HepG2 (cell line): ENCODE data around the gene TMEM33. TPM values are rescaled to one million over a fixed set of nuclear protein-coding genes. Genes with fewer than 3 reads are reported as not detected.

Experiments
- BCL3 ChIP-seq: sonication (generic); formaldehyde crosslinking; IDR thresholded peaks from 2 replicates; pipeline ENCODE4 v1.5.1; 2020; ENCODE audit warnings: mild to moderate bottlenecking, missing genetic modification reagents, moderate library complexity
- FUBP1 ChIP-seq: sonication (generic); formaldehyde crosslinking; IDR thresholded peaks from 2 replicates; pipeline ENCODE4 v1.5.1; 2020; ENCODE audit warnings: missing genetic modification reagents, mild to moderate bottlenecking, borderline replicate concordance
- GMEB1 ChIP-seq: sonication (generic); formaldehyde crosslinking; IDR thresholded peaks from 2 replicates; pipeline ENCODE4 v1.5.1; 2020; ENCODE audit warnings: missing genetic modification reagents, mild to moderate bottlenecking, borderline replicate concordance
- HNF4A ChIP-seq: sonication (generic); formaldehyde crosslinking; IDR thresholded peaks from 2 replicates; pipeline ENCODE4 v1.4.0; 2020; ENCODE audit warnings: missing genetic modification reagents
- KAT2B ChIP-seq: fragments of 150-350 bp; IDR thresholded peaks from 2 replicates; pipeline ENCODE4 v1.6.1; 2014; ENCODE audit warnings: low read depth, low read length, borderline replicate concordance
- MNT ChIP-seq: fragments of 450-650 bp; IDR thresholded peaks from 2 replicates; pipeline ENCODE4 v1.6.1; 2016
- MTA1 ChIP-seq: sonication (generic); formaldehyde crosslinking; IDR thresholded peaks from 2 replicates; pipeline ENCODE4 v1.4.0; 2020; ENCODE audit warnings: missing genetic modification reagents, mild to moderate bottlenecking, borderline replicate concordance
- NFYC ChIP-seq: IDR thresholded peaks from 2 replicates; pipeline ENCODE4 v1.6.1; 2016; ENCODE audit warnings: missing genetic modification reagents, missing compliant biosample characterization
- RAD21 ChIP-seq: fragments of 450-650 bp; formaldehyde crosslinking; IDR thresholded peaks from 2 replicates; pipeline ENCODE4 v1.5.0; 2020; ENCODE audit warnings: mild to moderate bottlenecking
- RARA ChIP-seq: IDR thresholded peaks from 2 replicates; pipeline ENCODE4 v1.6.1; 2016; ENCODE audit warnings: missing genetic modification reagents, missing compliant biosample characterization
- SOX13 ChIP-seq, 3 experiments: fragments of 450-650 bp in 1 of 3; sonication (generic) in 1 of 3; formaldehyde crosslinking in 1 of 3; IDR thresholded peaks in 2 of 3; conservative IDR thresholded peaks in 1 of 3; 2 replicates each; pipeline versions ENCODE4 v1.5.0 to v1.6.1; 2016 to 2020; ENCODE audit warnings: antibody characterized with exemption in 1 of 3, mild to moderate bottlenecking in 1 of 3, missing compliant biosample characterization in 1 of 3, missing genetic modification reagents in 1 of 3, moderate library complexity in 1 of 3
- ZNF724P ChIP-seq: sonication (generic); formaldehyde crosslinking; IDR thresholded peaks from 2 replicates; pipeline ENCODE4 v1.8.0; 2022; ENCODE audit warnings: missing genetic modification reagents, borderline replicate concordance
- ZNF747 ChIP-seq: sonication (generic); formaldehyde crosslinking; IDR thresholded peaks from 2 replicates; pipeline ENCODE4 v1.8.1; 2023; ENCODE audit warnings: missing genetic modification reagents, mild to moderate bottlenecking, borderline replicate concordance
- ZSCAN9 ChIP-seq: IDR thresholded peaks from 2 replicates; pipeline ENCODE4 v1.6.1; 2016; ENCODE audit warnings: borderline replicate concordance
- polyA plus RNA-seq, 8 experiments: library from polyadenylated mRNA; depleted of rRNA in 3 of 8; stranded (reverse) in 7 of 8; unstranded in 1 of 8; fragments of >200 nt; fragmentation: Illumina TruSeq in 4 of 8; extraction: Trizol in 4 of 8; gene quantifications; 2 replicates each; pipeline versions ENCODE4 v1.2.1 to v1.2.3, GENCODE V29; 2011 to 2016; ENCODE audit warnings: low read depth in 4 of 8, missing spikeins in 1 of 8, mixed read lengths in 1 of 8; ENCODE audit not compliant: insufficient read depth in 1 of 8
- total RNA-seq, 5 experiments: library from RNA; depleted of rRNA; stranded (reverse); fragments of >200 nt; fragmentation: Illumina TruSeq; extraction: Trizol; gene quantifications; 2 replicates each; pipeline ENCODE4 v1.2.3, GENCODE V29; 2016; ENCODE audit warnings: low read depth in 1 of 5
- TF ChIP-seq, protein P1 (sequence below): IDR thresholded peaks from 2 replicates; pipeline ENCODE4 v1.6.1; 2016; ENCODE audit warnings: missing biosample characterization, missing genetic modification reagents, low read depth
- TF ChIP-seq, protein P2 (sequence below): sonication (generic); formaldehyde crosslinking; IDR thresholded peaks from 2 replicates; pipeline ENCODE4 v1.5.1; 2020; ENCODE audit warnings: mild to moderate bottlenecking, missing genetic modification reagents

TMEM33 gene
- total and polyA plus RNA-seq, 2 of the 13 experiments (the other 11 are each of a cell fraction or from before 2014, with no cell fraction given): 36.1 to 66.6 TPM

DNA sequence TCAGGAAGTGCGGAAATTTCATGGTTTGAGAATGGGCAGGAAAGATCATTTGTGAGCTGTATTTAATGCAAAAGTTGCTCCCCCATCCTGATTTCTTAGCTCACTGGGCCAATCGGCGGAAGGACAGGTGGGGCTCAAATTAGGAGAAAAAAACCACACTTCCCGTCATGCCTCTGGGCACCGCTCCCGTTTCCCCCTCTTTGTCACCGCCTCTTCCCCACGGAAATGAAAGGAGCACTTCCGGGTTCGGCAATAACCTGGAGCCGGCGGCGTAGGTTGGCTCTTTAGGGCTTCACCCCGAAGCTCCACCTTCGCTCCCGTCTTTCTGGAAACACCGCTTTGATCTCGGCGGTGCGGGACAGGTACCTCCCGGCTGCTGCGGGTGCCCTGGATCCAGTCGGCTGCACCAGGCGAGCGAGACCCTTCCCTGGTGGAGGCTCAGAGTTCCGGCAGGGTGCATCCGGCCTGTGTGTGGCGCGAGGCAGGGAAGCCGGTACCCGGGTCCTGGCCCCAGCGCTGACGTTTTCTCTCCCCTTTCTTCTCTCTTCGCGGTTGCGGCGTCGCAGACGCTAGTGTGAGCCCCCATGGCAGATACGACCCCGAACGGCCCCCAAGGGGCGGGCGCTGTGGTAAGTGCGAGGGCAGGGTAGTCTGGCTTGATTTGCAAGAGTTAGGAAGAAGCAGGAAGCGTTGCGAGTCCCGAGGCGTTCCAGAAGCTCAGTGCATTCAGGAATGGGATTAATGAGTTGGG lies at the start of gene TMEM33 (continued):
- TF ChIP-seq, protein P1, sequence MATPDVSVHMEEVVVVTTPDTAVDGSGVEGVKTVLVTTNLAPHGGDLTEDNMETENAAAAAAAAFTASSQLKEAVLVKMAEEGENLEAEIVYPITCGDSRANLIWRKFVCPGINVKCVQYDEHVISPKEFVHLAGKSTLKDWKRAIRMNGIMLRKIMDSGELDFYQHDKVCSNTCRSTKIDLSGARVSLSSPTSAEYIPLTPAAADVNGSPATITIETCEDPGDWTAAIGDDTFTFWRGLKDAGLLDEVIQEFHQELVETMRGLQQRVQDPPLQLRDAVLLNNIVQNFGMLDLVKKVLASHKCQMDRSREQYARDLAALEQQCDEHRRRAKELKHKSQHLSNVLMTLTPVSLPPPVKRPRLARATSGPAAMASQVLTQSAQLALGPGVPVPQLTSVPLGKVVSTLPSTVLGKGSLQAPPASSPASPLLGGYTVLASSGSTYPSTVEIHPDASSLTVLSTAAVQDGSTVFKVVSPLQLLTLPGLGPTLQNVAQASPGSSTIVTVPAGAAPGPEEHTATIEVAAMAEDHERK (CRISPR knock-in tag): no peak
- TF ChIP-seq GMEB1 (CRISPR knock-in tag): peak; percentile 59; the same call in 1 of the 2 replicates
- no peak for TF ChIP-seq ZNF724P (CRISPR knock-in tag)
- peak; percentile 65 for TF ChIP-seq NFYC (CRISPR knock-in tag)
- no peak for TF ChIP-seq RAD21
- peak; percentile 49; the same call in 1 of the 2 replicates for TF ChIP-seq ZSCAN9 (CRISPR knock-in tag)
- no peak for TF ChIP-seq HNF4A (CRISPR knock-in tag)
- TF ChIP-seq KAT2B: no peak
- no peak for TF ChIP-seq BCL3
- TF ChIP-seq, protein P2, sequence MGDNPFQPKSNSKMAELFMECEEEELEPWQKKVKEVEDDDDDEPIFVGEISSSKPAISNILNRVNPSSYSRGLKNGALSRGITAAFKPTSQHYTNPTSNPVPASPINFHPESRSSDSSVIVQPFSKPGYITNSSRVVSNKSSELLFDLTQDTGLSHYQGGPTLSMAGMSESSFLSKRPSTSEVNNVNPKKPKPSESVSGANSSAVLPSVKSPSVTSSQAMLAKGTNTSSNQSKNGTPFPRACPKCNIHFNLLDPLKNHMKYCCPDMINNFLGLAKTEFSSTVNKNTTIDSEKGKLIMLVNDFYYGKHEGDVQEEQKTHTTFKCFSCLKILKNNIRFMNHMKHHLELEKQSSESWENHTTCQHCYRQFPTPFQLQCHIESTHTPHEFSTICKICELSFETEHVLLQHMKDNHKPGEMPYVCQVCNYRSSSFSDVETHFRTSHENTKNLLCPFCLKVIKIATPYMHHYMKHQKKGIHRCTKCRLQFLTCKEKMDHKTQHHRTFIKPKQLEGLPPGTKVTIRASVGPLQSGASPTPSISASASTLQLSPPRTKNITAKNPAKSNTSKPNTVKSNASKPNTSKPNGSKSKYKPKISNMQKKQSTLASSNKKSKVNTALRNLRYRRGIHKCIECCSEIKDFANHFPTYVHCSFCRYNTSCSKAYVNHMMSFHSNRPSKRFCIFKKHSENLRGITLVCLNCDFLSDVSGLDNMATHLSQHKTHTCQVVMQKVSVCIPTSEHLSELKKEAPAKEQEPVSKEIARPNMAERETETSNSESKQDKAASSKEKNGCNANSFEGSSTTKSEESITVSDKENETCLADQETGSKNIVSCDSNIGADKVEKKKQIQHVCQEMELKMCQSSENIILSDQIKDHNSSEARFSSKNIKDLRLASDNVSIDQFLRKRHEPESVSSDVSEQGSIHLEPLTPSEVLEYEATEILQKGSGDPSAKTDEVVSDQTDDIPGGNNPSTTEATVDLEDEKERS (CRISPR knock-in tag): 0 out of 2 replicates have a peak, but pooled peaks have one; percentile 22
- no peak for TF ChIP-seq RARA
- TF ChIP-seq SOX13 (IDR thresholded peaks at IDR 0.05): 0 out of 2 replicates have a peak, but pooled peaks have one; percentile 10
- peak in 1 of 2 experiments; percentile 4; a peak in 1 of 4 replicates for TF ChIP-seq SOX13 (CRISPR knock-in tag; conservative IDR thresholded peaks at IDR 0.05 in 1 of 2, IDR thresholded peaks at IDR 0.05 in 1 of 2)
- peak; percentile 55; the same call in 1 of the 2 replicates for TF ChIP-seq MTA1
- no peak for TF ChIP-seq FUBP1
- no peak for TF ChIP-seq MNT
- TF ChIP-seq ZNF747: no peak
